Measurements from ENCODE around the gene GNMT. TPM values are rescaled to one million over a fixed set of nuclear protein-coding genes. Genes with fewer than 3 reads are reported as not detected.

GNMT gene
- polyA plus RNA-seq, 1 of the 3 experiments (the other 2 are of a cell fraction), result 2.0 TPM

DNA sequence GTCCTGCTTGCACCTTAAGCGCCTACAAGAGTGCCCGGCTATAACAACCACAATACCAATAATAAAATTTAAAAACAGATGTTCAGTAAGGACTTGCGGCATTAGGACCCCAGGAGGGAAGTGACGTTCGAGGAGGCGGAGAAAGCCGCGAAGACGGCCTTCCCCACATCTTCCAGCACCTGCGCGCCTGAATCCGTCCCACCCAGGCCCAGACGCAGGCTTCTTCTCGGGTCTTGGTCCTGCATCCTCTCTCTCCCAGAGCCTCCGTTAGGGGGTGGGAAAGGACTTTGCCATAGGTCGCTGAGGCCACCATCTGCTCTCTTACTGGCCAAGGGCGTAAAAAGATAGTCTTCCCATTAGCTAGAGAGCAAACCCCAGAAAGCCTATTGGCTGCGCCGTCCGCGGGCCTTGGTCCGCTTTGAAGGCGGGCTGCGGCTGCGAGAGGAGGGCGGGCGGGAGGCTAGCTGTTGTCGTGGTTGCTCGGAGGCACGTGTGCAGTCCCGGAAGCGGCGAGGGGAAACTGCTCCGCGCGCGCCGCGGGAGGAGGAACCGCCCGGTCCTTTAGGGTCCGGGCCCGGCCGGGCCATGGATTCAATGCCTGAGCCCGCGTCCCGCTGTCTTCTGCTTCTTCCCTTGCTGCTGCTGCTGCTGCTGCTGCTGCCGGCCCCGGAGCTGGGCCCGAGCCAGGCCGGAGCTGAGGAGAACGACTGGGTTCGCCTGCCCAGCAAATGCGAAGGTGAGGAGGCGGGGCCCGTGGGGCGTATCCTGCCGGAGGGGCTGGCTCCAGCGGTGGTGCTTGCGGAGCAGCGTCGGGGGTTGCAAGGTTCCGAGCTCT is 31.4 kb upstream of the GNMT start, which contains the start of gene CNPY3:
Gene CNPY3, plus strand, starts transcription at position 495 of the 835 bp plus-strand sequence. Its CDS starts 91 bp downstream, at position 586.
- Histone ChIP-seq H3K9ac (peak within 1 kb of the TSS; percentile 78), H3F3A (replicated peaks; ENCODE audit: insufficient read depth) (peaks cover 35% of the 10 kb centered on the region), H4K20me1 (ENCODE audit: insufficient read depth) (no peaks in the 10 kb centered on the region; the same call in 1 of the 2 replicates), H3K27me3 (ENCODE audit: insufficient read depth) (no peaks in the 10 kb centered on the region), H3K4me1 (ENCODE audit: control insufficient read depth in 1 of 2, insufficient read depth in 2 of 2, low read depth in 1 of 2, low read length in 1 of 2) (peaks cover 0 to 15% of the 10 kb centered on the region in 2 experiments; a peak in 1 of 4 replicates), H3K36me3 (replicated peaks in 1 of 2; ENCODE audit: control insufficient read depth in 1 of 2, insufficient read depth in 2 of 2, low read length in 1 of 2) (peaks cover 5 to 16% of the 10 kb centered on the region in 2 experiments), H2AFZ (ENCODE audit: low read depth) (peak within 1 kb of the TSS; percentile 96), H3K27ac (ENCODE audit: low read depth in 2 of 2, low read length in 1 of 2) (peak within 1 kb of the TSS; percentile 92 to 93), H3K9me3 (no peaks in the 10 kb centered on the region), H3K9me2 (no peaks in the 10 kb centered on the region), H3K4me2 (peak within 1 kb of the TSS; percentile 86), H3K4me3 (ENCODE audit: low read depth in 2 of 2, low read length in 1 of 2) (peak within 1 kb of the TSS; percentile 71 to 78), H3K79me2 (ENCODE audit: insufficient read depth) (peaks cover 42% of the 10 kb centered on the region)
- TF ChIP-seq ELF1 (IDR thresholded peaks at IDR 0.05) (peak; percentile 92), POLR2AphosphoS5 (IDR thresholded peaks at IDR 0.05; ENCODE audit: low read depth, low read length) (peak; percentile 93), RCOR1 (IDR thresholded peaks at IDR 0.05; ENCODE audit: low read length) (no peak), GABPA (IDR thresholded peaks at IDR 0.05; ENCODE audit: low read depth) (peak; percentile 64), CHD2 (IDR thresholded peaks at IDR 0.05; ENCODE audit: low read length, partially characterized antibody) (peak; percentile 90), RFX5 (IDR thresholded peaks at IDR 0.05; ENCODE audit: low read length) (peak; percentile 86), MXI1 (IDR thresholded peaks at IDR 0.05; ENCODE audit: low read depth, low read length) (peak; percentile 98), TCF12 (IDR thresholded peaks at IDR 0.05) (0 out of 2 replicates have a peak, but pooled peaks have one; percentile 31), NFIC (IDR thresholded peaks at IDR 0.05; ENCODE audit: borderline replicate concordance) (0 out of 2 replicates have a peak, but pooled peaks have one; percentile 3), EZH2phosphoT487 (IDR thresholded peaks at IDR 0.05; ENCODE audit: borderline replicate concordance, low read depth) (no peak), NRF1 (IDR thresholded peaks at IDR 0.05; ENCODE audit: low read depth, low read length) (peak; percentile 69), JUND (IDR thresholded peaks at IDR 0.05) (no peak)
- TF ChIP-seq, protein P1, sequence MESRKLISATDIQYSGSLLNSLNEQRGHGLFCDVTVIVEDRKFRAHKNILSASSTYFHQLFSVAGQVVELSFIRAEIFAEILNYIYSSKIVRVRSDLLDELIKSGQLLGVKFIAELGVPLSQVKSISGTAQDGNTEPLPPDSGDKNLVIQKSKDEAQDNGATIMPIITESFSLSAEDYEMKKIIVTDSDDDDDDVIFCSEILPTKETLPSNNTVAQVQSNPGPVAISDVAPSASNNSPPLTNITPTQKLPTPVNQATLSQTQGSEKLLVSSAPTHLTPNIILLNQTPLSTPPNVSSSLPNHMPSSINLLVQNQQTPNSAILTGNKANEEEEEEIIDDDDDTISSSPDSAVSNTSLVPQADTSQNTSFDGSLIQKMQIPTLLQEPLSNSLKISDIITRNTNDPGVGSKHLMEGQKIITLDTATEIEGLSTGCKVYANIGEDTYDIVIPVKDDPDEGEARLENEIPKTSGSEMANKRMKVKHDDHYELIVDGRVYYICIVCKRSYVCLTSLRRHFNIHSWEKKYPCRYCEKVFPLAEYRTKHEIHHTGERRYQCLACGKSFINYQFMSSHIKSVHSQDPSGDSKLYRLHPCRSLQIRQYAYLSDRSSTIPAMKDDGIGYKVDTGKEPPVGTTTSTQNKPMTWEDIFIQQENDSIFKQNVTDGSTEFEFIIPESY (IDR thresholded peaks at IDR 0.05; ENCODE audit: borderline replicate concordance, low read depth), result no peak
- TF ChIP-seq, protein P2, sequence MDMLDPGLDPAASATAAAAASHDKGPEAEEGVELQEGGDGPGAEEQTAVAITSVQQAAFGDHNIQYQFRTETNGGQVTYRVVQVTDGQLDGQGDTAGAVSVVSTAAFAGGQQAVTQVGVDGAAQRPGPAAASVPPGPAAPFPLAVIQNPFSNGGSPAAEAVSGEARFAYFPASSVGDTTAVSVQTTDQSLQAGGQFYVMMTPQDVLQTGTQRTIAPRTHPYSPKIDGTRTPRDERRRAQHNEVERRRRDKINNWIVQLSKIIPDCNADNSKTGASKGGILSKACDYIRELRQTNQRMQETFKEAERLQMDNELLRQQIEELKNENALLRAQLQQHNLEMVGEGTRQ (IDR thresholded peaks at IDR 0.05; ENCODE audit: borderline replicate concordance, low read depth, low read length), result peak; percentile 40; the same call in 1 of the 2 replicates
- TF ChIP-seq, protein P3, sequence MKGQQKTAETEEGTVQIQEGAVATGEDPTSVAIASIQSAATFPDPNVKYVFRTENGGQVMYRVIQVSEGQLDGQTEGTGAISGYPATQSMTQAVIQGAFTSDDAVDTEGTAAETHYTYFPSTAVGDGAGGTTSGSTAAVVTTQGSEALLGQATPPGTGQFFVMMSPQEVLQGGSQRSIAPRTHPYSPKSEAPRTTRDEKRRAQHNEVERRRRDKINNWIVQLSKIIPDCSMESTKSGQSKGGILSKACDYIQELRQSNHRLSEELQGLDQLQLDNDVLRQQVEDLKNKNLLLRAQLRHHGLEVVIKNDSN (IDR thresholded peaks at IDR 0.05; ENCODE audit: borderline replicate concordance, low read depth), result peak; percentile 85
- TF ChIP-seq, protein P4, sequence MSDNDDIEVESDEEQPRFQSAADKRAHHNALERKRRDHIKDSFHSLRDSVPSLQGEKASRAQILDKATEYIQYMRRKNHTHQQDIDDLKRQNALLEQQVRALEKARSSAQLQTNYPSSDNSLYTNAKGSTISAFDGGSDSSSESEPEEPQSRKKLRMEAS (IDR thresholded peaks at IDR 0.05; ENCODE audit: low read depth), result peak; percentile 99
- TF ChIP-seq, protein P5, sequence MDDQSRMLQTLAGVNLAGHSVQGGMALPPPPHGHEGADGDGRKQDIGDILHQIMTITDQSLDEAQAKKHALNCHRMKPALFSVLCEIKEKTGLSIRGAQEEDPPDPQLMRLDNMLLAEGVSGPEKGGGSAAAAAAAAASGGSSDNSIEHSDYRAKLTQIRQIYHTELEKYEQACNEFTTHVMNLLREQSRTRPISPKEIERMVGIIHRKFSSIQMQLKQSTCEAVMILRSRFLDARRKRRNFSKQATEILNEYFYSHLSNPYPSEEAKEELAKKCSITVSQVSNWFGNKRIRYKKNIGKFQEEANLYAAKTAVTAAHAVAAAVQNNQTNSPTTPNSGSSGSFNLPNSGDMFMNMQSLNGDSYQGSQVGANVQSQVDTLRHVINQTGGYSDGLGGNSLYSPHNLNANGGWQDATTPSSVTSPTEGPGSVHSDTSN (IDR thresholded peaks at IDR 0.05), result peak; percentile 15; the same call in 1 of the 2 replicates
- TF ChIP-seq, protein P6, sequence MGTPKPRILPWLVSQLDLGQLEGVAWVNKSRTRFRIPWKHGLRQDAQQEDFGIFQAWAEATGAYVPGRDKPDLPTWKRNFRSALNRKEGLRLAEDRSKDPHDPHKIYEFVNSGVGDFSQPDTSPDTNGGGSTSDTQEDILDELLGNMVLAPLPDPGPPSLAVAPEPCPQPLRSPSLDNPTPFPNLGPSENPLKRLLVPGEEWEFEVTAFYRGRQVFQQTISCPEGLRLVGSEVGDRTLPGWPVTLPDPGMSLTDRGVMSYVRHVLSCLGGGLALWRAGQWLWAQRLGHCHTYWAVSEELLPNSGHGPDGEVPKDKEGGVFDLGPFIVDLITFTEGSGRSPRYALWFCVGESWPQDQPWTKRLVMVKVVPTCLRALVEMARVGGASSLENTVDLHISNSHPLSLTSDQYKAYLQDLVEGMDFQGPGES (IDR thresholded peaks at IDR 0.05; ENCODE audit: low read depth, low read length), result peak; percentile 91
- WGBS (ENCODE audit: low lambda C conversion rate), result 1% methylated on average over 16 of the region's 63 CpGs
- POLR2A ChIA-PET, result interaction anchor here (0.6 to 2.8 kb wide), 19 partner anchors 9 to 1306 kb away, joined by 3 to 16 read pairs (median 5); partner anchors contain the start of genes CUL7, KLHDC3, MEA1 and PEX6
- DNase-seq, result peak; percentile 92
- CTCF ChIA-PET, result interaction anchor here (0.6 to 2.1 kb wide), 9 partner anchors 9 to 218 kb away, joined by 3 to 11 read pairs (median 4); partner anchors contain the start of gene PEX6

Data from SK-N-SH (cell line).